Kidney epithelial cell (primary cell): ENCODE measurements around the gene ZZZ3. TPM values are rescaled to one million over a fixed set of nuclear protein-coding genes. Genes with fewer than 3 reads are reported as not detected.

ENCODE experiments used
- DNase-seq: peaks from one replicate; pipeline ENCODE4 v3.0.0-alpha.2; 2010; ENCODE audit warnings: low read depth
- H3K27me3 ChIP-seq: 2 replicates; pipeline ENCODE4 v1.6.0; 2011; ENCODE audit warnings: low read length; ENCODE audit not compliant: control insufficient read depth, insufficient read depth
- H3K36me3 ChIP-seq: 2 replicates; pipeline ENCODE4 v1.5.1; 2011; ENCODE audit warnings: low read length; ENCODE audit not compliant: control insufficient read depth, insufficient read depth
- H3K4me3 ChIP-seq: 2 replicates; pipeline ENCODE4 v1.5.1; 2011; ENCODE audit warnings: low read depth, mild to moderate bottlenecking, control low read depth, low read length
- total RNA-seq: library from RNA; depleted of rRNA; stranded (reverse); fragments of >200 nt; gene quantifications from 2 replicates; pipeline ENCODE4 v1.2.3, GENCODE V29; 2015
- TF ChIP-seq, protein P1 (sequence below): IDR thresholded peaks from 2 replicates; pipeline ENCODE4 v1.5.1; 2011; ENCODE audit warnings: mild to moderate bottlenecking, moderate library complexity, low read length, control low read depth, inconsistent platforms; ENCODE audit not compliant: insufficient read depth, poor library complexity, severe bottlenecking

Gene ZZZ3
- total RNA-seq, 1 donor from 2014 or later = 71.9 TPM

DNA sequence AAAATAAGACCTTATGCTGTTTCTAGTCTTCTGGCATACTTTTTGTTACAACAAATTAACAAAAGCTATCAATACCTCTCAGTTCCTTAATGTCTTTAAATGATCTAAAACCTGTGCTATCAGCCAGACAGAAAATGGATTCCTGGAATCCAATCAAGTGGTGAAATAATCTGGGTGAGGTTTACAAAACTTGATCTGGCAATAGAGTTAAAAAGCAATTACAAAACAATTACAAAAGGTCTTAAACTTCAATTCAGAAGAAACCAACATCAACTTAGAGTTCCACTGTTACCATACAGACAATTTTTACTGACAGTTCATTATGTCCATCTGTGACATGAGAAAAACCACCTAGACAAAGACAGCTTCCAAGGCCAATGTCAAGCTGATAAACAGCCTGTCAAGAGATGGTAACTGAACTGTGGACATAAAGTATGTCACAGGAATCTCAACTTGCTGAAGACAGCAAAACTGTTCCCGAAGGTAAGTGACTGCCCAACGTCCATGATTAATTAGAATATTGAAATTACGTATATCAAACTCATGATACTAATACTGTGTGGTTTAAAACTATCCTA is 17.4 kb downstream of the ZZZ3 start:
- H3K36me3 ChIP-seq = no peaks in the 10 kb centered on the region
- H3K27me3 ChIP-seq = no peaks in the 10 kb centered on the region
- DNase-seq = no peak
- TF ChIP-seq, protein P1, sequence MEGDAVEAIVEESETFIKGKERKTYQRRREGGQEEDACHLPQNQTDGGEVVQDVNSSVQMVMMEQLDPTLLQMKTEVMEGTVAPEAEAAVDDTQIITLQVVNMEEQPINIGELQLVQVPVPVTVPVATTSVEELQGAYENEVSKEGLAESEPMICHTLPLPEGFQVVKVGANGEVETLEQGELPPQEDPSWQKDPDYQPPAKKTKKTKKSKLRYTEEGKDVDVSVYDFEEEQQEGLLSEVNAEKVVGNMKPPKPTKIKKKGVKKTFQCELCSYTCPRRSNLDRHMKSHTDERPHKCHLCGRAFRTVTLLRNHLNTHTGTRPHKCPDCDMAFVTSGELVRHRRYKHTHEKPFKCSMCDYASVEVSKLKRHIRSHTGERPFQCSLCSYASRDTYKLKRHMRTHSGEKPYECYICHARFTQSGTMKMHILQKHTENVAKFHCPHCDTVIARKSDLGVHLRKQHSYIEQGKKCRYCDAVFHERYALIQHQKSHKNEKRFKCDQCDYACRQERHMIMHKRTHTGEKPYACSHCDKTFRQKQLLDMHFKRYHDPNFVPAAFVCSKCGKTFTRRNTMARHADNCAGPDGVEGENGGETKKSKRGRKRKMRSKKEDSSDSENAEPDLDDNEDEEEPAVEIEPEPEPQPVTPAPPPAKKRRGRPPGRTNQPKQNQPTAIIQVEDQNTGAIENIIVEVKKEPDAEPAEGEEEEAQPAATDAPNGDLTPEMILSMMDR = no peak
- H3K4me3 ChIP-seq = no peak overlapping the region

DNA sequence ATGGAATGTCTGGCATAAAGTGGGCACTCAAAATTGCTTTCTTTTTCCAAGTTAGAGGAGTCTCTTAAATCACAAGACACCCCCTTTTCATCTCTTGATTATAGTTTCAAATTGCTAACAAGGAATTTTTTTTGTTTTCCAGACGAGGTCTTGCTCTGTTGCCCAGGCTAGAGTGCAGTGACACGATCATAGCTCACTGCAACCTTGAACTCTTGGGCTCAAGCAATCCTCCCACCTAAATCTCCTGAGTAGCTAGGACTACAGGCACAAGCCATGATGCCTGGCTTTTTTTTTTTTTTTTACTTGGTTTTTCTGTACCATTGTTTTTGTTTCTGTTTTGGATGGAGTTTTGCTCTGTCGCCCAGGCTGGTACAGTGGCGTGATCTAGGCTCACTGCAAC is 20.8 kb downstream of the ZZZ3 start:
- Histone ChIP-seq H3K27me3 (no peaks in the 10 kb centered on the region), H3K36me3 (no peaks in the 10 kb centered on the region), H3K4me3 (no peak overlapping the region)
- TF ChIP-seq, protein P1 = no peak
- DNase-seq = no peak

DNA sequence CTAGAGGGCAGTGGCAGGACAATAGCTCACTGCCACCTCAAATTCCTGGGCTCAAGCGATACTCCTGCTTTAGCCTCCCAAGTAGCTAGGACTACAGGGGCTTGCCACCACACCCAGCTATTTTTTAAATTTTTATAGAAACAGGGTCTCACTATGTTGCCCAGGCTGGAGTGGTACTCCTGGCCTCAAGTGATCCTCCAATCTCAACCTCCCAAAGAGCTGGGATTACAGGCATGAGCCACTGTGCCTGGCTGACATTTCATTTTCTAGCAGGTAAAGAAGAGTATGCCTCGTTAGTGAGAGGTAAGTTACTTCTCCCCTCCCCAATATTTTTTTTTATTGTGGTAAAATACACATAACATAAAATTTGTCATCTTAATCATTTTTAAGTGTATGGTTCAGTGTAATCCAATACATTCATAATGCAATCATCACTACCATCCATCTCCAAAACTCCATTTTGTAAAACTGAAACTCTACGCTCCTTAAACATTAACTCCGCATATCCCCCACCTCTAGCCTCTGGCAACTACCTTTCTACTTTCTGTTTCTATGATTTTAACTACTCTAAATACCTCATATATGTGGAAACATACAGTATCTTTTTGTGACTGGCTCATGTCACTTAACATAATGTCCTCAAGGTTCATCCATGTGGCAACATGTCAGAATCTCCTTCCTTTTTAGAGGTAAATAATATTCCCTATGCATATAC is 22.4 kb downstream of the ZZZ3 start:
- Histone ChIP-seq H3K27me3 (no peaks in the 10 kb centered on the region), H3K36me3 (no peaks in the 10 kb centered on the region), H3K4me3 (no peak overlapping the region)
- DNase-seq = no peak
- TF ChIP-seq, protein P1 = no peak

DNA sequence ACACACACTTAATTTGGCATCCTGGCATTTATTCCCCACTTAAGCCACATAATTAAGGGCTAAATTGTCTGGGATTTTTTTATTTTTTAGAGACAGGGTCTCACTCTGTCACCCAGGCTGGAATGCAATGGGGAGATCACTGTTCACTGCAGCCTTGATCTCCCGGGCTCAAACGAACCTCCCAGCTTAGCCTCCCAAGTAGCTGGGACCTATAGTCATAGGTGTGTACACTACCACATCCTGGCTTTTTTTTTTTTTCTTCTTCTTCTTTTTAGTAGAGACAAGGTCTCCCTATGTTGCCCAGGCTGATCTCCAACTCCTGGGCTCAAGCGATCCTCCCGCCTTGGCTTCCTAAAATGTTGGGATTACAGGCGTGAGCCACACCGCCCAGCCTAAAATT is 24.2 kb downstream of the ZZZ3 start:
- no peak for DNase-seq
- Histone ChIP-seq H3K4me3 (no peak overlapping the region), H3K36me3 (no peaks in the 10 kb centered on the region), H3K27me3 (no peaks in the 10 kb centered on the region)
- TF ChIP-seq, protein P1 = no peak

DNA sequence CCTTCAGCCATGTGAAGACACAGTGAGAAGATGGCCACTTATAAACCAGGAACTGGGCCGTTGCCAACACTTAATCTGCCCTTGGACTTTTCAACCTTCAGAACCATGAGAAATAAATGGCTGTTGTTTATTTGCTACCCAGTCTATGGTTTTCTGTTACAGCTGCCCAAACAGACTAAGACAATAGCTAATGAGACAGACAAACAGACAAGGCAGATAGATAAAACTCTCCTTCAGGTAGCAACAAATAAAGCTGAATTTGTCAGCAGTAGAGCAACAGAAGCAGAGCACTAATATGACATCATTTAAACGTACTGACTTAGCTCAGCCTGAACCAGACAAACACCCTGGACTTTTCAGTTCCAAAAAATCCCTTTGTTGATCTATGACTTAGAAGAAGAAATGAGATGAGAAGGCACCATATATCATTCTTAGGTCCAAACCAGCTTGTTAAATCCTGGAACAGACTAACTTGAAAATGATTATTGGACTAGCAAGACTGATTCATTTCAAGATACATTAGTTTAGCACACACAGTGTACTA is 27.0 kb downstream of the ZZZ3 start:
- no peak overlapping the region for H3K4me3 ChIP-seq
- no peaks in the 10 kb centered on the region for H3K36me3 ChIP-seq
- DNase-seq = no peak
- H3K27me3 ChIP-seq = no peaks in the 10 kb centered on the region
- TF ChIP-seq, protein P1 = no peak

DNA sequence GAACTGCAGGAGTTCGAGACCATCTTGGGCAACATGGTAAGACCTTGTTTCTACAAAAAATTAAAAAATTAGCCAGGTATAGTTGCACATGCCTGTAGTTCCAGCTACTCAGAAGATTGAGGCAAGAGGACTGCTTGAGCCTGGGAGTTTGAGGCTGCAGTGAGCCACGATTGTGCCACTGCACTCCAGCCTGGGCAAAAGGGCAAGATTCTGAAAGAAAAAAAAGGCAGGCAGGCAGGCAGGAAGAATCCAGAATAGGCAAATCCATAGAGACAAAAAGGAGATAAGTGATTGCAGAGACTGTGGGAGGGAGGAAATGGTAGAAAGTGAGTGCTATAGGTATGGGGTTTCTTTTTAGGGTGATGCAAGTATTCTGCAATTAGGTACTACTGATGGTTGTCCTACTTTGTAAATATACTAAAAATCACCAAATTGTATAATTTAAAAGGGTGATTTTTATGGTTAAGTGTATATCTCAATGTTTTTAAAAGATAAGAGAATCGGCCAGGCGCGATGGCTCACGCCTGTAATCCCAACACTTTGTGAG is 29.4 kb downstream of the ZZZ3 start:
- TF ChIP-seq, protein P1 = no peak
- Histone ChIP-seq H3K36me3 (no peaks in the 10 kb centered on the region), H3K27me3 (no peaks in the 10 kb centered on the region), H3K4me3 (no peak overlapping the region)
- no peak for DNase-seq
